Neuronal stem cell (in vitro differentiated cells): Measurements from ENCODE around the gene SWAP70.
"Not testable (repeated sequence)": the region's sequence is repeated elsewhere in the genome, so short reads cannot be mapped to it uniquely, and the experiment has no call there.

Experiments
- DNase-seq: peaks from one replicate; pipeline ENCODE4 v3.0.0-alpha.2; 2013; ENCODE audit warnings: low spot score
- H2AFZ ChIP-seq: one replicate; pipeline ENCODE4 v1.6.1; 2013; ENCODE audit warnings: mild to moderate bottlenecking, low read length, inconsistent platforms
- H2AK5ac ChIP-seq: 2 replicates; pipeline ENCODE4 v1.6.1; 2013; ENCODE audit warnings: low read depth, mild to moderate bottlenecking, inconsistent platforms, low read length, moderate library complexity, mixed read lengths
- H2BK120ac ChIP-seq: 2 replicates; pipeline ENCODE4 v1.6.1; 2013; ENCODE audit warnings: low read depth, mild to moderate bottlenecking, inconsistent platforms, low read length, moderate library complexity, mixed read lengths
- H2BK12ac ChIP-seq: one replicate; pipeline ENCODE4 v1.6.1; 2013; ENCODE audit warnings: low read length, inconsistent platforms
- H2BK15ac ChIP-seq: 2 replicates; pipeline ENCODE4 v1.6.1; 2013; ENCODE audit warnings: mild to moderate bottlenecking, low read length, inconsistent platforms, mixed read lengths
- H2BK5ac ChIP-seq: one replicate; pipeline ENCODE4 v1.6.1; 2013; ENCODE audit warnings: inconsistent platforms, mild to moderate bottlenecking, low read length, moderate library complexity
- H3K14ac ChIP-seq: one replicate; pipeline ENCODE4 v1.6.1; 2013; ENCODE audit warnings: low read length, inconsistent platforms
- H3K18ac ChIP-seq: 2 replicates; pipeline ENCODE4 v1.6.1; 2013; ENCODE audit warnings: low read length, inconsistent platforms
- H3K23ac ChIP-seq: 2 replicates; pipeline ENCODE4 v1.6.1; 2013; ENCODE audit warnings: low read depth, mild to moderate bottlenecking, mixed read lengths, low read length, inconsistent platforms; ENCODE audit not compliant: poor library complexity
- H3K27ac ChIP-seq: replicated peaks from 3 replicates; pipeline ENCODE4 v1.5.1; 2013; ENCODE audit warnings: low read length, inconsistent platforms
- H3K27me3 ChIP-seq, 3 experiments: 2 replicates each; pipeline ENCODE4 v1.6.1; 2013; ENCODE audit warnings: low read length in 3 of 3, mild to moderate bottlenecking in 2 of 3, inconsistent platforms in 1 of 3, low read depth in 1 of 3, mixed read lengths in 1 of 3, moderate library complexity in 1 of 3; ENCODE audit not compliant: control insufficient read depth in 3 of 3, insufficient read depth in 3 of 3
- H3K36me3 ChIP-seq, 2 donors: replicated peaks in 1 of 2; 2 replicates each; pipeline ENCODE4 v1.6.1; 2013; ENCODE audit warnings: low read length in 2 of 2; ENCODE audit not compliant: control insufficient read depth in 2 of 2, insufficient read depth in 2 of 2
- H3K4ac ChIP-seq: 2 replicates; pipeline ENCODE4 v1.6.1; 2013; ENCODE audit warnings: inconsistent platforms, mild to moderate bottlenecking, low read length, moderate library complexity
- H3K4me1 ChIP-seq, 2 donors: 1 replicate in 1 of 2; 2 replicates in 1 of 2; pipeline ENCODE4 v1.6.1; 2013; ENCODE audit warnings: low read length in 2 of 2, low read depth in 1 of 2; ENCODE audit not compliant: control insufficient read depth in 2 of 2, insufficient read depth in 1 of 2
- H3K4me2 ChIP-seq: one replicate; pipeline ENCODE4 v1.6.1; 2013; ENCODE audit warnings: mild to moderate bottlenecking, low read length, inconsistent platforms; ENCODE audit not compliant: insufficient read depth, poor library complexity, severe bottlenecking
- H3K4me3 ChIP-seq, 2 donors: 2 replicates each; pipeline ENCODE4 v1.5.1; 2013; ENCODE audit warnings: low read length in 2 of 2, mild to moderate bottlenecking in 2 of 2, inconsistent platforms in 1 of 2, moderate library complexity in 1 of 2
- H3K79me1 ChIP-seq: one replicate; pipeline ENCODE4 v1.6.1; 2013; ENCODE audit warnings: low read depth, mild to moderate bottlenecking, inconsistent platforms, low read length, moderate library complexity
- H3K9ac ChIP-seq: one replicate; pipeline ENCODE4 v1.6.1; 2013; ENCODE audit warnings: mild to moderate bottlenecking, low read depth, low read length, inconsistent platforms; ENCODE audit not compliant: poor library complexity
- H3K9me3 ChIP-seq, 2 donors: replicated peaks in 1 of 2; 2 replicates each; pipeline versions ENCODE3 to v1.6.1; 2013; ENCODE audit warnings: low read length in 2 of 2, mild to moderate bottlenecking in 2 of 2, inconsistent platforms in 1 of 2, low read depth in 1 of 2, mixed read lengths in 1 of 2, moderate library complexity in 1 of 2; ENCODE audit not compliant: control insufficient read depth in 2 of 2, insufficient read depth in 1 of 2
- H4K8ac ChIP-seq: one replicate; pipeline ENCODE4 v1.6.1; 2013; ENCODE audit warnings: low read depth, mild to moderate bottlenecking, inconsistent platforms, low read length, moderate library complexity
- H4K91ac ChIP-seq: one replicate; pipeline ENCODE4 v1.6.1; 2013; ENCODE audit warnings: low read length, low read depth, mild to moderate bottlenecking, inconsistent platforms; ENCODE audit not compliant: poor library complexity
- WGBS, 2 donors: extraction: QIAGEN DNeasy Blood & Tissue Kit; methylation state at CpG; one replicate each; pipeline ENCODE4 v1.1.7; 2013; ENCODE audit warnings: missing lambda C conversion rate in 2 of 2, mixed read lengths in 1 of 2; ENCODE audit not compliant: insufficient read length in 2 of 2, insufficient replicate concordance in 1 of 2; ENCODE audit errors: extremely low coverage in 2 of 2; 5-methylcytosine and 5-hydroxymethylcytosine counted together

The SWAP70 gene

DNA sequence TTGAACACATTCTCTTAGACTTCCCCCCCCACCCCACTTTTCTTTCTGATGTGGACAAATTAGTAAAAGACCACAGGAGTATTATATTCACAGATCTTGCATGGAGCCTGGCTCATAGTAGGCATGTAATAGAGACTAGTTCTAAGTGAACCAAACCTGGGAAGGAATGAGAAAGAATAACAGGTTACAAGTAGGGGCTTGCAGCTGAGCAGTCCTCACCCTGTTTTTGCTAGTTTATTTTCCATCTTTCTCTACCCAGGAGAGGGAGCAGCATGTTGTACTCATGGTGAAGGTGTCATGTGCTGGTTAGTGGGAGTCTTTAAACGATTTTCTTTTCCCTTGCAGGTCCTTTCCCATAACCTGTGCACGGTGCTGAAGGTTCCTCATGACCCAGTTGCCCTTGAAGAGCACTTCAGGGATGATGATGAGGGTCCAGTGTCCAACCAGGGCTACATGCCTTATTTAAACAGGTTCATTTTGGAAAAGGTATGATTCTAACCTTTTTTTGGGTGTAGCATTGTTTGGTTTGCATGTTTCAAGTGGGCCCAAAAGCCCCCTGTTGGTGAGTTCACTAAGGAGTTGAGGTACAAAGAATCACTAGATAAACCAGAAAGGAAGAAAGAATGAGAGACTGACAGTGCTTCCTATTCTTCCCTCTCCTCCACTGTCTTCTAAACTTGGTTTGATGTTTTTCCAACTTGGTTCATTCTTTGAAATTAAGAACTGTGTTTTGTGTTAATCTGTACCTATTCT lies 30.1 kb downstream of the SWAP70 start:
- Histone ChIP-seq H2BK15ac (no peak overlapping the region), H3K79me1 (no peaks in the 10 kb centered on the region), H3K18ac (no peak overlapping the region), H2AK5ac (no peak overlapping the region), H3K27ac (no peak overlapping the region), H3K4me2 (no peak overlapping the region), H3K4me3 (no peak overlapping the region), H3K4me1 (peaks cover 7 to 9% of the 10 kb centered on the region in 2 donors), H3K23ac (no peak overlapping the region), H4K8ac (no peak overlapping the region), H3K14ac (no peak overlapping the region), H2BK12ac (no peak overlapping the region), H3K9me3 (no peaks in the 10 kb centered on the region), H2BK5ac (no peak overlapping the region), H3K9ac (no peak overlapping the region), H3K4ac (no peak overlapping the region), H3K36me3 (peaks cover 6 to 19% of the 10 kb centered on the region in 2 donors), H4K91ac (no peak overlapping the region), H2AFZ (no peak overlapping the region), H2BK120ac (no peak overlapping the region), H3K27me3 (no peaks in the 10 kb centered on the region)
- no CpG with 5 or more reads among the region's 2 CpGs for WGBS, 2 donors
- no peak for DNase-seq

DNA sequence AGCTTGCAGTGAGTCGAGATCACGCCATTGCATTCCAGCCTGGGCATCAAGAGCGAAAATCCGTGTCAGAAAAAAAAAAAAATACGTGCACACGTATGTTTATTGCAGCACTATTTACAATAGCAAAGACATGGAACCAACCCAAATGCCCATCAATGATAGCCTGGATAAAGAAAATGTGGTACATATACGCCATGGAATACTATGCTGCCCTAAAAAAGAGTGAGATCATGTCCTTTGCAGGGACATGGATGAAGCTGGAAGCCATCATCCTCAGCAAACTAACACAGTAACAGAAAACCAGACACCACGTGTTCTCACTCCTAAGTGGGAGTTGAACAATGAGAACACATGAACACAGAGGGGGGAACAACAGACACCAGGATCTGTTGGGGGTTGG lies 31.4 kb downstream of the SWAP70 start:
- H3K14ac ChIP-seq, H3K18ac ChIP-seq, H4K8ac ChIP-seq, H3K23ac ChIP-seq, DNase-seq, H2BK120ac ChIP-seq, H3K9ac ChIP-seq, H2AFZ ChIP-seq, H2BK5ac ChIP-seq, H3K27ac ChIP-seq, H3K27me3 ChIP-seq, H3K4me2 ChIP-seq, H2AK5ac ChIP-seq, H3K4me3 ChIP-seq, H3K4me1 ChIP-seq, H3K9me3 ChIP-seq, H4K91ac ChIP-seq, H2BK15ac ChIP-seq, H3K4ac ChIP-seq, H2BK12ac ChIP-seq, H3K79me1 ChIP-seq: not testable (repeated sequence)
- peaks cover 6 to 19% of the 10 kb centered on the region in 2 donors for H3K36me3 ChIP-seq
- no CpG with 5 or more reads among the region's 8 CpGs for WGBS, 2 donors

DNA sequence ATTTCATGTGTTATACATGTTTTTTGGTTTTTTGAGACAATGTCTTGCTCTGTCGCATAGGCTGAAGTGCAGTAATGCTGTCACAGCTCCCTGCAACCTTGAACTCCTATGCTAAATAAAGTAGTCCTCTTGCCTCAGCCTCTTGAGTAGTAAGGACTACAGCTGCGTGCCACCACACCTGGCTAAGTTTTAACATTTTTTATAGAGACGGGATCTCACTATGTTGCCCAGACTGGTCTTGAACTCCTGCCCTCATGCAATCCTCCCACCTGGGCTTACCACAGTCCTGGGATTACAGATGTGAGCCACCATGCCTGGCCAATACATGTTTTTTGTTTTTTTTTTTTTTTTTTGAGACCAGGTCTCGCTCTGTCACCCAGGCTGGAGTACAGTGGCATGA lies 33.9 kb downstream of the SWAP70 start:
- Histone ChIP-seq H2BK5ac (no peak overlapping the region), H3K9me3 (no peaks in the 10 kb centered on the region), H3K36me3 (peaks cover 6 to 19% of the 10 kb centered on the region in 2 donors), H4K8ac (no peak overlapping the region), H4K91ac (no peak overlapping the region), H3K23ac (no peak overlapping the region), H3K14ac (no peak overlapping the region), H2AK5ac (no peak overlapping the region), H2BK12ac (no peak overlapping the region), H3K4me2 (no peak overlapping the region), H3K4ac (no peak overlapping the region), H3K79me1 (no peaks in the 10 kb centered on the region), H2AFZ (no peak overlapping the region), H3K9ac (no peak overlapping the region), H3K27me3 (no peaks in the 10 kb centered on the region), H2BK15ac (no peak overlapping the region), H2BK120ac (no peak overlapping the region), H3K4me3 (no peak overlapping the region), H3K18ac (no peak overlapping the region), H3K4me1 (peaks cover 0 to 2% of the 10 kb centered on the region in 2 donors), H3K27ac (no peak overlapping the region)
- no peak for DNase-seq
- WGBS, 2 donors, result no CpG with 5 or more reads among the region's 4 CpGs

DNA sequence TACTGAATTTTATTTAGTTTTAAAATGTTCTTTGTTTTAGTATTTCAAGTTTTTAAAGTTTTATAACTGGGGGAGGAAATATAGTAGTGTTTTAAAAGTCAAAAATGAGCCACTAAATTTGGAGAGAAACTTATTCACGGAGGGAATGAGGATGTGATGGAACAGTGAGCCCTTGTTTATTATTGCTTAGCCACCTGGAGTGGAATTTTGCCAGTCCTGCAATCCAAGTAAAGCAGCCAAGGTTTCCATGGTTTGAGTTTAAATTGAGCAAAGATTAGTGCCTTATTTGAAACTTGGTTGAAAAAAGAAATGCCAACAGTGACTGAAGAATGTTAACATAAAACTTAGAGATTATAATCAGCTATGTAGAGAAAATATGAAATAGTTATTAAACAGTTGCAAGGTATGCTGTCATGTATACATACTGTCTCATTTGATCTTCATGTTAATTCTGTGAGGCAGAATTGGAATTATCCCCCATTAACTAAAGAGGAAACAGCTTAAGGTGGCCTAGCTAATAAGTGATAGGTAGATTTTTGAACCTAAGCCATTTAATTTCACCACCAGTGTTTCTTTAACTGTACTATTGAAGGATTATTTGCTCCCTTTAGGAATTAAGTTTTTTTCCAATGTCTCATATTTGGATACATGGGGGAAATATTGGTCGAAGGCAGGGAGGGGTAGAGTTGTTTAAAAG lies 36.4 kb downstream of the SWAP70 start:
- Histone ChIP-seq H2BK12ac (no peak overlapping the region), H3K18ac (no peak overlapping the region), H3K79me1 (no peaks in the 10 kb centered on the region), H3K14ac (no peak overlapping the region), H3K4ac (no peak overlapping the region), H2AK5ac (no peak overlapping the region), H4K8ac (no peak overlapping the region), H3K4me2 (no peak overlapping the region), H3K4me3 (no peak overlapping the region), H3K23ac (no peak overlapping the region), H2BK15ac (no peak overlapping the region), H3K9me3 (no peaks in the 10 kb centered on the region), H3K9ac (no peak overlapping the region), H3K27ac (no peak overlapping the region), H2AFZ (no peak overlapping the region), H2BK5ac (no peak overlapping the region), H3K4me1 (no peaks in the 10 kb centered on the region), H3K36me3 (peaks cover 3 to 8% of the 10 kb centered on the region in 2 donors), H3K27me3 (no peaks in the 10 kb centered on the region), H2BK120ac (no peak overlapping the region), H4K91ac (no peak overlapping the region)
- DNase-seq, result no peak
- WGBS, 2 donors, result no CpG with 5 or more reads among the region's 2 CpGs
